Activated T-cell treated with anti-CD3 and anti-CD28 coated beads, Interleukin-2, amount 50 U/mL, for 48 hours (primary cell): ENCODE measurements around the gene EPHX1.

ENCODE experiments used
- DNase-seq, 2 experiments: peaks; one replicate each; pipeline ENCODE4 v3.0.0-alpha.2; 2020

EPHX1 gene

GRCh38 chr1:225866061-225866837 is 56.3 kb downstream of the EPHX1 start:
- peak; percentile 77 to 81 for DNase-seq

DNA sequence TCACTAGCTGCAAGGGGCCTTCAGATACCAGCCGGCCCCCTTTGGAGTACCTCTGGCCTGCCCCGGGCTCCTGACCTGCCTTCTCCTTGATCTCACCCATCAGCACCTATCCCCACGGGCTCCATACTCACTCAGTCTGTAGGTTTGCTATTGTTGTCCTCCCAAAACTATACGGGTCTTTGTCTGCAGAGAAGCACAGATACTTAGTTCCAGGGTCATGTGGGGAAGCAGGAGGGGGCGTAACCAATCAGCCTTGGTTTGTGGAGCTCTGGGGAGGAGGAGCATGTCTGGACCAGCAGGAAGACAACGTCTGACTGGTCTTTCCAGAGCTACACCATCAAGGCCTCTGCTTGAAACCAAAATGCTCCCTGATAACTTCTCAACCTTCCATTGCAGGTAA is 57.1 kb downstream of the EPHX1 start:
- DNase-seq, result no peak

- no peak for DNase-seq
These were observed 58.9 kb downstream of the EPHX1 start for GRCh38 chr1:225868631-225869330.

DNA sequence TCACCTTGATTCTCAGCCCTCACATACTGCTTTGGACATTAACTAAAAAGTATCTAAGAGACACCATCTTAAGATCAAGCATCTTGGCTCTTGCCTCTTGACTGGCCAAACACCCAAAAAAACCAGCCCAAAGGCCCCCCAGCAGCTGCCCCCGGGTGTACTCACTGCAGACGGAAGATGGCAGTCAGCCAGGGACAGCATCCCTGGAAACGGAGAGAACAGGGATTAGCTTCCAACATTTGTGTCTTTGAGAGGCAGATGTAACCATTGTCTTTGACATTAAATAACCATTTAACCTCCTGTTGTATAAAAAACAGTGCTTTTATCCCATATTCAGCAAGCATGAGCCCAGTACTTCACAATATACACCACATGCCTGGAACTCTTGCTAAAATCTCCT is 61.0 kb downstream of the EPHX1 start:
- no peak for DNase-seq

DNA sequence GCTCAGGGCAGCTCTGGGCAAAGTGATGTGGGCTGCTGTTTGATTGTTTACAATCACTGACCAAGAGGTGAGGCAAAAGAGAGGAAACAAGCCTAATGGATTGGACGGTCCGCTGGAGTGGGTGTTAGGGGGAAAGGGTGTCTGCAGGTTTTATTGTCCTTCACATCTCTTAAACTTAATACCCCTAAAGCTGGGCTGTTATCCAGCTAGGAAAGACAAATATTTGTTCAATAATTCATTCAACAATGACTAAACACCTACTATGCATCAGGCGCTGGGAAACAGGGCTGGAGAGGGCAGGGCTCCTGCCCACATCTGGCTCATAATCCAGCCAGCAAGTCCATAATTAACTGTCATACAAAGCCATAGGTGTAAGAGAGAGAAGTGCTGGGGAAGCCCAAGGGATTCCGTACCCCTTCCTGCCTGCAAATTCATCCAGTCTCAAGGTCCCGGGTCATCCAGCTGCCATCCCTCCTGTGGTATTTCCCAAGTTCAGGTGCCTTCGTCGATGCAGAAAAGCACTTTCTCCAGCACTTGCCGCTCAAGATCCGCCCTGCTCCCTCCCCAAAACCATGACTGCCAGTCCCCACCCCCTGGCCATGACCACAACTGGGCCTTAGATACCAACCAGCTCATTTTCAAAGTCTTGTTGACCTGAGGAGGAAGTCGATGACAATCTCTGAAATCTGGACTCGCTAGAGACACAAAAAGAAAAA is 61.6 kb downstream of the EPHX1 start:
- DNase-seq, result no peak

- no peak for DNase-seq
These were observed 62.1 kb downstream of the EPHX1 start for GRCh38 chr1:225872075-225872430.

- no peak for DNase-seq
These were observed 63.4 kb downstream of the EPHX1 start for GRCh38 chr1:225873281-225873850.

- no peak for DNase-seq
These were observed 64.5 kb downstream of the EPHX1 start for GRCh38 chr1:225874431-225874830.

DNA sequence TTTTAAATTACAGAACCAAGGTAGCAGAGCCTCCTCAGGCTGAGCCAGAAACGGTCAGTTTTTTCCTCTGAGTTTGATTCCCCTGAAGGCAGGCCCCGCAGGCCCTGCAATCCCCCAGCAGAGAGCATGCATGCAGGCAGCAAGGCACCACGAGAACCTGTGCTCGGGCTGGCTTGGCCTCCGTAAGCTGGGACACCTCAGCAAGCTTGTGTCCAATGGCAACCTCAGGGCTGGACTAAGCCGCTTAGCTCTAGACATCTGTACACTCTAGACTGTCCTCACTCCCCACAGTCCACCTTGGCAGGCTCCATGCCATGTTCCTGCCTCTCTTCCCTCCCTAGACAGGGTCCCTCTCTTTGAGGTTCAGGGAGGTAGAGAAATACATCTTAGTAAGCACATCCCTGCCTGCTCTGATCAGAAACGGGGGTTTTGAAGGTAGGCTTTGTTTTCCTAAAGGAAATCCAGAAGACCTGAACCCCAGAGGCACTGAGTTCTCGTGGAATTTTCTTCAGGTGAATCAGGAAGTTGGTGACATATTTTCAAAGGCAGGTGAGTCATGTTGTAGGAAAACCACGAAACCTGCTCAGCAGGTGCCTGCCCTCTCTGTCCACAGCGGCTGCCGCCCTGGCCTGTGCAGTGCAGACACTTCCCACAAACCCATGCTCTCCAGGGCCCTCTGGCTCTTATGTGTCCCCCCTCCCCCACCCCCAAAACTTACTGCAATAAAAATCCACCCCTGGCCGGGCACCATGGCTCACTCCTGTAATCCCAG is 65.3 kb downstream of the EPHX1 start:
- DNase-seq, result no peak

- DNase-seq, result no peak
These were observed 67.1 kb downstream of the EPHX1 start for GRCh38 chr1:225876900-225877510.

GRCh38 chr1:225877580-225877979 is 67.7 kb downstream of the EPHX1 start:
- peak in 1 of 2 experiments; percentile 44 for DNase-seq

DNA sequence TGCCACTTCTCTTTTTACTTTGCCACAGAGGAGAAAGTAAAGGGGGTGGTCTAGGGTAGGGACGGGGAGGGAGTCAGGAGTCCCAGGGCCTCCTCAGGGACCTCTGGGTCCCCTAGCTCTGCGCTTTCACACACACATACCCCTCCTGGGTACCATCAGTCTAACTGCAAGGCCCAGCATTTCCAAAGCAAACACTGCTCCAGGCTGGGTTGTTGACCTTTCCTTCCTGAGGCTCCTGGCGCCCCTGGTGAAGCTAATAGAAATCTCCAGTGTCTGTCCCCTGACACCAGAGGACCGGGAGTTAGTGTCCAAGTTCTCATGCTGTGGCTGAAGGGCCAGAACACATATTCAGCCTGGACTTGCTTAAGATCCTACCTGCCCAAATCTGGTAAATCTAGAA is 68.4 kb downstream of the EPHX1 start:
- DNase-seq, result no peak

DNA sequence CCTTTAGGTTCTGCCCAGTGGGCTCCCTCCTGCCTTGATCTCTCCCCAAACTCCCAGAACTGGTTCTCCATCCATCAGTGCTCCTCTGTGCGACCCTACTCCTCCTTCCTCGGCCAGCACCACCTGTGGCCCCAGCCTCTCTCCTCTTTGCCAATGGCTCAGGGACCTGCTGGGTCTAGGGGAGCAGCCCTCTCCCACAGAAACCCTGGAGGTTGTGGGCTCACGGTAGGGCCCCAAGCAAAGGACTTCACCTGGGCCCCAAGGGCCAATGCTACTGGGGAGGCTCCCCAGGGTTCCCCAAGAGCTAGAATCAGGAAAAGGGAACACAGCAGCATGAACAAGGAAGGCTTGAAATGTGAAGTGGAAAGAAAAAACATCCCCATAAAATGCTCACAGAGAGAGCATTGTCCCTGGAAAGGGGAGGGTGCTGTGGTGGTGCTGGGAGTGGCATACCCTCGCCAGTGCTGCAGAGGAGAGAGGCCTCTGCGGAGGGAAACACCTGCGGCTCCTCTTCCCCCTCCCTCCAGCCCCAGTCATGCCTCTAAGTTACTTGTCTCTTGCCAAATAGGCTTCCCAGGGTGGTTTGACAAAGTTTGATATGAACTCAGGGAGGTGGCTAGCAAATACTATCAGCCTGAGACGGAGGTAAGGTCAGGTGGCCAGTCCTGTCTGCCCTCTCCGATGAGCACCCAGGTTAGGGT is 69.7 kb downstream of the EPHX1 start:
- DNase-seq, result no peak

DNA sequence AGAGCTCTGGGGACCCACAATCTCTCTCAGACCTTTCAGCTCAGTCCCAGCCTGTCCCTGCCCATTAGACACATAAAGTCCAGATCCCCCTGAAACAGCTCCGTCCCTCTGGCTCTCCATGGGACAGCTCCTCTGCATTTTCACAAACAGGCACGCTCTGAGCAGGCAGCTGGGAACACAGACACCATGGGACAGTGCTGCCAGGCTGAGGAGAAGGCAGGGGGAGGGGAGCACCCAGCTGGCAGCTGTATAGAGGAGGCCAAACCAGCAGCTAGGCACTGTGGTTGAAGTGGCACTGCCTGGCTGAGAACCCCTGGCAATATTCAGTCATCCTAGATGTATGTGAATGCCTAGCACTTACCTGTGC is 70.3 kb downstream of the EPHX1 start:
- no peak for DNase-seq

DNA sequence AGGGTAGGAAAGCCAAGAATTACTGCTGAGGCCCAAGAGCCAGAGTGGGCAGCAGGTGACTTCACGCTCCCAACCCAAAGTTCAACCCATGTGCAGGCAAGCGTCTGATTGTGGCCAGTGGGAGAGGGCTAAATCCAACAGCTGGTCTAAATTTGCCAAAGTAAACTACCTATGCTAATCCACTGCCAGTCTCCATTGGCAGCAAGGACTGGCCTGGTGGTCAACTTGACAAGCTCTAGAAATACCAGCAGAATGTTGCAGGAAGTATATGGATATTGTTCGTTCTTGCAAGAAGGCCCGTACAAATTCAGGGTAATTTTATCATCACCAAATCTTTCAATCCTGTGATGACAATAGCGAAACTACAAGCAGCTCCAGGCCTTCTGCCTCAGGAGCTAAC is 70.7 kb downstream of the EPHX1 start:
- no peak for DNase-seq

GRCh38 chr1:225881081-225881958 is 71.4 kb downstream of the EPHX1 start:
- peak; percentile 61 to 66 for DNase-seq

DNA sequence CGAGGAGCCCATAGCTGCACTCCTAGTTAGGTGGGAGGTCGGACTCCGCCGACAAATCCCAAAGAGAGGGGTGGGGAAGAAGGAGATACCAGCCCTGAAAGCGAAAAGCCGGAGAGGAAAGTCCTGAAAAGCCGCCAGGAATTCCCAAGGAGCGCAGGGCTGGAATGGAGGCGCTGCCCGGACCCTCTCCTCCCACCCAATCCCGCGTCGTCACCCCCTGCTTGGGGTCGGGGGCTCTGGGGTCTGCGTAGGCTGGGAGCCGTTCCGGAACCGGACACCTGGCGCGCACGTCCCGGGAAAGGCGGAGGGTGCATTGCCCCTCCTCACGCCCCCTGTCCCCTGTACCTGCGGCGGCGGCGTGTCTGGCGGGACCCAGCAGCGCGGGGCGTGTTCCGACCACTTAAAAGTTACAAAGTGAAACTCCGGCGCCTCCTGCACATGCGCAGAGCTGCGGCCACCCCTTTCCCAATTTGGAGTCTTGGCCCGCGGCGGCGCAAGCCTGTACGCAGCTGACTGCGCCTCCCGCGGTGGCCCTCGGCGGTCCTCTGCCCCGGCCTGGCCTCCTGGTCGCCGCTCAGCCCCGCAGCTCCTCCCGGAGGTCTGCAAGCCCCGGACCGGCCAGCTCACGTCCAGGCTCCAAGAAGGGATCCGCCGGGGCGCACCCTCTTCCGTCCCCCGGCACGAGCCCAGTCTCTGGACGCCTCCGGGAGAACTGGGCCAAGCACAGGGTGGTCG is 72.2 kb downstream of the EPHX1 start, which contains the start of gene TMEM63A:
Gene TMEM63A, minus strand, starts transcription at position 422 of the 735 bp plus-strand sequence. CDS start 4,800 bp downstream, outside the sequence.
- peak; percentile 89 to 91 for DNase-seq

- DNase-seq, result peak; percentile 60
These were observed 73.0 kb downstream of the EPHX1 start for GRCh38 chr1:225882694-225883615.
